Measurements from ENCODE around the gene PIGV.
A peak's percentile ranks its signal among the peaks of the same experiment; 100 is the strongest.

The PIGV gene

DNA sequence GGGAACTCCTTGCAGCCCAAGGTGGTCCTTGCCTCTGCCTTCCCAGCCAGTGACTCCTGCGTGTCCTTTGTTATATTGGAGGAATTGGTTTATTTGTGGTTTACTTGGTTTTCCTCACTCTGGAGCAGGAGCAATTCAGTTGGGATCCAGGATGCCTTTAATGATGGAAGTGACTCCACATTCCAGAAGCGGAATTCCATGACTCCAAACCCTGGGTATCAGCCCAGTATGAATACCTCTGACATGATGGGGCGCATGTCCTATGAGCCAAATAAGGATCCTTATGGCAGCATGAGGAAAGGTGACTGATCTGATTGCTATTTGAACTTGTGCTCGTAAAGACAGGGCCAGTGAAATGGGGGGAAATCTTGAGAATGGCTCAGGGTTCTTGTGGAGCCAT, 15.1 kb upstream of the PIGV start:
- DNase-seq = no peak
- no peak for ATAC-seq

- no peak for DNase-seq
- ATAC-seq = no peak
These were observed 13.3 kb upstream of the PIGV start for GRCh38 chr1:26774462-26774861.

GRCh38 chr1:26775666-26776065, 12.1 kb upstream of the PIGV start:
- ATAC-seq (no peak), DNase-seq (no peak)

GRCh38 chr1:26779098-26779668, 8.6 kb upstream of the PIGV start:
- ATAC-seq (no peak), DNase-seq (no peak)

DNA sequence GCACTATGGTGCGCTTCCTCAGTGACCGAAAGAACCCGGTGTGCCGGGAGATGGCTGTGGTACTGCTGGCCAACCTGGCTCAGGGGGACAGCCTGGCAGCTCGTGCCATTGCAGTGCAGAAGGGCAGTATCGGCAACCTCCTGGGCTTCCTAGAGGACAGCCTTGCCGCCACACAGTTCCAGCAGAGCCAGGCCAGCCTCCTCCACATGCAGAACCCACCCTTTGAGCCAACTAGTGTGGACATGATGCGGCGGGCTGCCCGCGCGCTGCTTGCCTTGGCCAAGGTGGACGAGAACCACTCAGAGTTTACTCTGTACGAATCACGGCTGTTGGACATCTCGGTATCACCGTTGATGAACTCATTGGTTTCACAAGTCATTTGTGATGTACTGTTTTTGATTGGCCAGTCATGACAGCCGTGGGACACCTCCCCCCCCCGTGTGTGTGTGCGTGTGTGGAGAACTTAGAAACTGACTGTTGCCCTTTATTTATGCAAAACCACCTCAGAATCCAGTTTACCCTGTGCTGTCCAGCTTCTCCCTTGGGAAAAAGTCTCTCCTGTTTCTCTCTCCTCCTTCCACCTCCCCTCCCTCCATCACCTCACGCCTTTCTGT, 7.3 kb upstream of the PIGV start:
- no peak for ATAC-seq
- DNase-seq = no peak

- DNase-seq = no peak
- ATAC-seq = peak; percentile 30
These were observed 6.4 kb upstream of the PIGV start for GRCh38 chr1:26781206-26781825.

DNA sequence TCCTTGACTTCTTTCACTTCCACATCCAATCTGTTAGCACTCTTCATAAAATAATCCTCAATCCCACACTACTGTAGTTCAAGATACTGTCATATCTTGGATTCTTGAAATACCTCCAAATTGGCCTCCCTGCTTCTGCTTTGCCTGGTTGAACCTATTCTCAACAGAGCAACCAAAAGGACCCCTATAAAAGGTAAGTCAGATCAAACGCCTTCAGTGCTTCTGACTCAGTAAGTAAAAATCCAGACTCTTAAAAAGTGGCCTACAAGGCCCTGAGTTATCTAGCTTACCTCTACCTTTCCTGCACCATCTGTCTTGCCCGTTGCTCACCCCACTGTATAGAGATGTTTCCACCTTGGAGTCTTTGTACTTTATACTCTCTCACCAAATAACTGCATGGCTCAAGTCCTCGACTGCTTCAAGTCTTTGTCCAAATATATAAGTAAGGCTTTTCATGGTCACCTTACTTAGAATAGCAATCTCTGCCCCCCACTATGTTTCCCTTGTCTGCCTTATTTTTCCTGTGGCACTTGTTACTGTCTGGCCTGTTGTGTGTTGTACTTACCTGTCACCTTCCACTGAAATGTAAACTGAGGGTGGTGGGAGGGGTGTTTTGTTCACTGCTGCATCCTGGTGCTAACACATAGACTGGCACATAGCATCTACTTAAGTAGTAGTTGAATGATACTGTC, 5.1 kb upstream of the PIGV start:
- ATAC-seq (no peak), DNase-seq (no peak)

GRCh38 chr1:26783646-26784022, 4.1 kb upstream of the PIGV start:
- no peak for ATAC-seq

DNA sequence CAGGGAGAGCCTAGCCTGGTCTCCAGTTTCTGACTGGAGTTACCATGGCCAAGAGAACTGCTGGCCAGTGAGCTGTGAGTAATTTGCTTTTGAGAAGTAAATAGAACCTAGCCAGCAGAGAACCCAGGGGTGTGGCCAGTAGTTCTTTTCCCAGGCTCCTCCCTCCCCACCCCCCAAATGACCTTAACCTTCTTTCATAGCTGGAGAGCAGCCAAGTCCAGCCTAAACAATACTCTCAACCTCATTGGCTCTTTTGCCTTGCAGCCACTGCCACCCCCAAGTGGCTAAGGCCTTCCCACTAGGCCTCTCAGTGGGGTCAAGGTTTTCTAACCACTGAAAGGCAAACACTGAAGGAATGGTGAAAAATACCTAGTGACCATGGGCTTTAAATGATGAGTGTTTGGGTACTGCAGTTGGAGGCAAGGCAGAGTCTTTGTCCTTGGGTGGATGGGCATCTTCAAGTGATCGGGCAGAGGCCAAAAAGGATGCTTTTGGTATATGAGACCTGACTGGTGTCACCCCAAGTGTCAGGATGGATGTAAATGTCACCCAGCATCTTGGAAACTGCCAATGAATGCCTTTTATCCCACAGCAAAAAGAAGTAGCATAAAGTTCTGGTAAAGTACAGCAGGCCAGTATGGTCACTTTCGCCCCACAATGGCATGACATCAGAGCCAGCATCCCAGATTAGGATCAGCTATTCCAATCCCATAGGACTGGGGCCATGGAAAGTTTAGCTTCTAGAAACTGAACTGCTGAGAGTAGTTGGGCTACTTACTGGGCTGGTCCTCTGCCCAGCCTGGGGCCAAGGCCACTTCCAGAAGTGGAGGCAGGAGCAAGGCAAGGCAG, 3.5 kb upstream of the PIGV start:
- ATAC-seq (no peak), DNase-seq (no peak)

More at GRCh38 chr1:26783646-26784022, 4.1 kb upstream of the PIGV start:
- no peak for DNase-seq

DNA sequence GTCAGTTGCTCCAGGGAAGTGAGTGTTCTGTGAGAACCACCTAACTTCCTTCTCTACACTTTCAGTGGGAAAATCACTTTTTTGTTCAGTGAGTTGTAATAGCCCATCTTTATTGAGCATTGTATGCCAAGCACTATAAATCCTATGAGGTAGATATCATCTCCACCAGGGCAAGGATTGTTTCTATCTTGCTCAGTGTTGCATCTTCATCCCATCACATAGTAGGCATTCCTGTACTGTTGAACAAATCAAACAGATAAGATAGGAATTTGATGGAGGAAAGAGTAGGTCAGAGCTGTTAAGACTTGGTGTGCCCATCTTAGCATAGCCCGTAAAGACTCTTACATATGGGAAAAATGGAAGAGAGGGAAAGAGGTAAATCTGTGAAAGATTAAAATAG, 2.9 kb upstream of the PIGV start:
- ATAC-seq (no peak), DNase-seq (no peak)

DNA sequence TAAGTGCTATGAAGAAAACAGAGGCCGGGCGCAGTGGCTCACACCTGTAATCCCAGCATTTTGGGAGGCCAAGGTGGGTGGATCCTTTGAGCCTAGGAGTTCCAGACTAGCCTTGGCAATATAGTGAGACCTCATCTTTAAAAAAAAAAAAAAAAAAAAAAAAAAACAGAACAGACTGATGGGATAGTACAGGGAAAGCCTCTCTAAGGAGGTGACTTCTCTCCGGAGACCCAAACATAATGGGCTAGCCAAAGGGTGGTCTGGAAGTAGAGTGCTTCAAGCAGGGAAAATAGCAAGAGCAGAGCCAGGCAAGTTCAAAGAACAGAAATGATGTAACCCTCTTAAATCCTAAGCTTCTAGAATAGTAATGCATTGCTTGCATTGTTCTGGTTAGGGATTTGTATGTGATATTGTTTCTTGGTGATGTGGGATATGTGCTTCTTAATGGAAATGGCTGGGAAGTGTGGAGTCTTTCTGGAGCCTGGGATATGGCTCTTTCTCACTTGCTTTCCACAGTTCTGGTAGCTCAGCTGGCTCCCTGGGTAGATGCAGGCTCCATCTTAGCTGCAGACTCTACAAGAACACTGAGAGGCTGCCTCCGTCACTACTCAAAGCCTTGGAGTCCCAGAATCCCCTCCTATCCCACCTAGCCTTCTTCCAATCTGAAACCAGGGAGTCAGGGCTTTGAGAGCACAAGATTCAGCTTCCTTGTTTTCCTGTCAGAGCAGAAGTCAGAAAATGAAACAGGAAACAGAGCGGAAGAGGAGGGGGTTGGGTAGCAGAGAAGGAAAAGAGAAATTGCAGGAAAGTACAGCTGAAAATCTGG, 1.9 kb upstream of the PIGV start:
- ATAC-seq (no peak), DNase-seq (no peak)

- peak; percentile 8 for ATAC-seq
- peak; percentile 66 for DNase-seq
These were observed 1.0 kb upstream of the PIGV start for GRCh38 chr1:26786437-26787380.

GRCh38 chr1:26787381-26787705, 407 bp upstream of the PIGV start:
- peak; percentile 81 for DNase-seq
- ATAC-seq = peak; percentile 67

DNA sequence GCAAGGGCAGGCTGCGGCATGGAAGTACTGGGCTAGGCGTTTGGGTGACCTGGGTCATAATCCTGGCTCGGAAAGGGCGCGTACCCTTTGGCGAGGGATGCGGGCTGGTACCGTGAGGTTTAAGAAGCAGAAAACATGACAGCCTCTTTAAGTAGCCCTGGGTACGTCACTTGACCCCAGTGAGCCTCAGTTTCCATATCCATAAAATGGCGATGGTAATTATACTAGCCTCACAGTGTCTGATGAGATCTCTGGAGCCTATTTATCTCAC, 700 bp downstream of the PIGV start:
- ATAC-seq (no peak), DNase-seq (peak; percentile 49)

GRCh38 chr1:26788836-26789611, 1.3 kb downstream of the PIGV start:
- ATAC-seq = peak; percentile 12
- peak; percentile 90 for DNase-seq

DNA sequence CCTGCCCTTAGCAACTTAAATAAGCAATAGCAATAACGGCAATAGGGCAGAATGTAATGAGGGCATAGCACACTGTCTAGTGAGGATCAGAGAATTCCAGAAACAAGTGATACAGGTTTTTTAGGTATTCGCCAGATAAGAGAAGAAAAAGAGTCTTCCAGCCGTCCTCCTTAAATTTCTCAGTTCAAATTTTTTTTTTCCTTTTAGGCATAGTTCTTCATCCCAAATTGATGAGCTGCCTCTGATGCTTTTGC, 1.8 kb downstream of the PIGV start:
- ATAC-seq (no peak), DNase-seq (no peak)

GRCh38 chr1:26789931-26790330, 2.2 kb downstream of the PIGV start:
- DNase-seq = peak; percentile 33

GRCh38 chr1:26790551-26790953, 2.8 kb downstream of the PIGV start:
- ATAC-seq (peak; percentile 37), DNase-seq (peak; percentile 48)

More at GRCh38 chr1:26789931-26790330, 2.2 kb downstream of the PIGV start:
- ATAC-seq = peak; percentile 21

GRCh38 chr1:26791148-26791547, 3.4 kb downstream of the PIGV start:
- DNase-seq = no peak
- no peak for ATAC-seq

DNA sequence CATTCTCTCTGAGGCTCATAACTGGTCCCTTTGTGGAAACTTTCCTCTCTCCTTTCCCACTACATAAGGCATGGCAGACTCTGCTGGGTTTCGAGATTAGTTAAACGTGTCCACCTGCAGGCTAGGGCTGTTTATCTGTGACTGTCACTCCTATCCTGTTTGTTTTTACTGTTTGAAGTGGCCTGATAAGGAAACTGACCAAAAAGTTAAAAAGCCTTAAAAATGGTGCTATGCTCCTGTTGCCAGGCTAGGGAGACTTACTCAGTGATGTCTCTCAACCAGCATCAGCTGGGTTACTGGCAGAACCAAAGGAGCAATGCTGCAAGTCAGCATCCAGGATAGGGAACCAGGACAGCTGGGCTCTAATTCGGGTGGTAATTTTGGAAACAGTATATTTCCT, 3.9 kb downstream of the PIGV start:
- DNase-seq = no peak
- no peak for ATAC-seq
